ENCODE data around the gene EFNA5.

GRCh38 chr5:107687404-107687803, 16.7 kb upstream of the EFNA5 start:
- TF ChIP-seq, protein P1, sequence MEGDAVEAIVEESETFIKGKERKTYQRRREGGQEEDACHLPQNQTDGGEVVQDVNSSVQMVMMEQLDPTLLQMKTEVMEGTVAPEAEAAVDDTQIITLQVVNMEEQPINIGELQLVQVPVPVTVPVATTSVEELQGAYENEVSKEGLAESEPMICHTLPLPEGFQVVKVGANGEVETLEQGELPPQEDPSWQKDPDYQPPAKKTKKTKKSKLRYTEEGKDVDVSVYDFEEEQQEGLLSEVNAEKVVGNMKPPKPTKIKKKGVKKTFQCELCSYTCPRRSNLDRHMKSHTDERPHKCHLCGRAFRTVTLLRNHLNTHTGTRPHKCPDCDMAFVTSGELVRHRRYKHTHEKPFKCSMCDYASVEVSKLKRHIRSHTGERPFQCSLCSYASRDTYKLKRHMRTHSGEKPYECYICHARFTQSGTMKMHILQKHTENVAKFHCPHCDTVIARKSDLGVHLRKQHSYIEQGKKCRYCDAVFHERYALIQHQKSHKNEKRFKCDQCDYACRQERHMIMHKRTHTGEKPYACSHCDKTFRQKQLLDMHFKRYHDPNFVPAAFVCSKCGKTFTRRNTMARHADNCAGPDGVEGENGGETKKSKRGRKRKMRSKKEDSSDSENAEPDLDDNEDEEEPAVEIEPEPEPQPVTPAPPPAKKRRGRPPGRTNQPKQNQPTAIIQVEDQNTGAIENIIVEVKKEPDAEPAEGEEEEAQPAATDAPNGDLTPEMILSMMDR (IDR thresholded peaks at IDR 0.05; ENCODE audit: low read length), result no peak
- no peak for TF ChIP-seq EZH2 (IDR thresholded peaks at IDR 0.05; ENCODE audit: borderline replicate concordance, low read length)

Data from OCI-LY1 (cell line).